Liver (tissue), 9 donors: Measurements from ENCODE around the gene RAB39B. TPM values are rescaled to one million over a fixed set of nuclear protein-coding genes. Genes with fewer than 3 reads are reported as not detected.
A peak's percentile ranks its signal among the peaks of the same experiment; 100 is the strongest.

Source experiments
- DNase-seq: peaks from one replicate; pipeline ENCODE4 v3.0.0-alpha.2; 2017; ENCODE audit warnings: low spot score
- H3K27ac ChIP-seq, 2 donors: one replicate each; pipeline ENCODE4 v1.7.0; 2013; ENCODE audit warnings: inconsistent platforms in 2 of 2, low read length in 2 of 2, control low read depth in 1 of 2, low read depth in 1 of 2, mild to moderate bottlenecking in 1 of 2
- H3K27me3 ChIP-seq, 4 donors: one replicate each; pipeline versions ENCODE4 v1.6.1 to v1.7.0; 2013; ENCODE audit warnings: low read length in 3 of 4, inconsistent platforms in 1 of 4, mild to moderate bottlenecking in 1 of 4, moderate library complexity in 1 of 4; ENCODE audit not compliant: control insufficient read depth in 4 of 4, insufficient read depth in 4 of 4
- H3K36me3 ChIP-seq, 4 donors: one replicate each; pipeline versions ENCODE4 v1.6.1 to v1.7.0; 2013; ENCODE audit warnings: low read length in 3 of 4, mild to moderate bottlenecking in 3 of 4, low read depth in 1 of 4, moderate library complexity in 1 of 4; ENCODE audit not compliant: control insufficient read depth in 4 of 4, insufficient read depth in 3 of 4
- H3K4me1 ChIP-seq, 4 donors: one replicate each; pipeline versions ENCODE4 v1.6.1 to v1.7.0; 2013; ENCODE audit warnings: low read length in 3 of 4, mild to moderate bottlenecking in 3 of 4, moderate library complexity in 1 of 4; ENCODE audit not compliant: control insufficient read depth in 4 of 4, insufficient read depth in 4 of 4
- H3K4me3 ChIP-seq, 3 donors: one replicate each; pipeline versions ENCODE4 v1.6.1 to v1.7.0; 2013; ENCODE audit warnings: low read length in 3 of 3, control low read depth in 1 of 3, low read depth in 1 of 3, mild to moderate bottlenecking in 1 of 3
- H3K9ac ChIP-seq, 2 donors: one replicate each; pipeline ENCODE4 v1.7.0; 2013; ENCODE audit warnings: low read length in 2 of 2, mild to moderate bottlenecking in 2 of 2, moderate library complexity in 2 of 2, control low read depth in 1 of 2, low read depth in 1 of 2
- H3K9me3 ChIP-seq, 4 donors: one replicate each; pipeline versions ENCODE4 v1.6.1 to v1.7.0; 2013; ENCODE audit warnings: low read length in 3 of 4; ENCODE audit not compliant: control insufficient read depth in 4 of 4
- ATF3 ChIP-seq: IDR thresholded peaks from 2 replicates; pipeline ENCODE4 v1.6.1; 2016; ENCODE audit warnings: antibody characterized with exemption
- CTCF ChIP-seq: fragments of 150-350 bp; IDR thresholded peaks from 2 replicates; pipeline ENCODE4 v1.5.1; 2017; ENCODE audit warnings: improper control_type of control experiment, low read depth, low read length; ENCODE audit not compliant: missing input control
- EGR1 ChIP-seq, 2 donors: IDR thresholded peaks; 2 replicates each; pipeline ENCODE4 v1.6.1; 2016 to 2018; ENCODE audit warnings: antibody characterized with exemption in 2 of 2, low read depth in 2 of 2
- FOXA1 ChIP-seq: IDR thresholded peaks from 2 replicates; pipeline ENCODE4 v1.6.1; 2016; ENCODE audit warnings: antibody characterized with exemption
- FOXA2 ChIP-seq: IDR thresholded peaks from 2 replicates; pipeline ENCODE4 v1.6.1; 2016; ENCODE audit warnings: antibody characterized with exemption
- GABPA ChIP-seq, 2 donors: IDR thresholded peaks in 1 of 2; conservative IDR thresholded peaks in 1 of 2; 2 replicates each; pipeline ENCODE4 v1.6.1; 2016; ENCODE audit warnings: antibody characterized with exemption in 2 of 2, mild to moderate bottlenecking in 1 of 2, moderate library complexity in 1 of 2
- HNF4A ChIP-seq, 2 donors: conservative IDR thresholded peaks; 2 replicates each; pipeline ENCODE4 v1.6.1; 2016; ENCODE audit warnings: antibody characterized with exemption in 2 of 2, mild to moderate bottlenecking in 2 of 2
- HNF4G ChIP-seq: IDR thresholded peaks from 2 replicates; pipeline ENCODE4 v1.6.1; 2016; ENCODE audit warnings: antibody characterized with exemption
- JUND ChIP-seq, 2 donors: IDR thresholded peaks; 2 replicates each; pipeline ENCODE4 v1.6.1; 2016; ENCODE audit warnings: antibody characterized with exemption in 2 of 2
- MAX ChIP-seq: IDR thresholded peaks from 2 replicates; pipeline ENCODE4 v1.6.1; 2016; ENCODE audit warnings: antibody characterized with exemption
- NR2F2 ChIP-seq: IDR thresholded peaks from 2 replicates; pipeline ENCODE4 v1.6.1; 2016; ENCODE audit warnings: antibody characterized with exemption
- RAD21 ChIP-seq, 2 donors: IDR thresholded peaks; 2 replicates each; pipeline ENCODE4 v1.6.1; 2016; ENCODE audit warnings: antibody characterized with exemption in 2 of 2, mild to moderate bottlenecking in 2 of 2
- RXRA ChIP-seq, 2 donors: IDR thresholded peaks; 2 replicates each; pipeline ENCODE4 v1.6.1; 2017 to 2018; ENCODE audit warnings: antibody characterized with exemption in 2 of 2, mild to moderate bottlenecking in 1 of 2
- SP1 ChIP-seq: IDR thresholded peaks from 2 replicates; pipeline ENCODE4 v1.6.1; 2018; ENCODE audit warnings: antibody characterized with exemption, mild to moderate bottlenecking
- TAF1 ChIP-seq: conservative IDR thresholded peaks from 2 replicates; pipeline ENCODE4 v1.6.1; 2016; ENCODE audit warnings: antibody characterized with exemption, mild to moderate bottlenecking
- YY1 ChIP-seq: IDR thresholded peaks from 2 replicates; pipeline ENCODE4 v1.6.1; 2016; ENCODE audit warnings: antibody characterized with exemption, mild to moderate bottlenecking
- ZBTB33 ChIP-seq: IDR thresholded peaks from 2 replicates; pipeline ENCODE4 v1.6.1; 2016; ENCODE audit warnings: antibody characterized with exemption
- WGBS: extraction: QIAGEN DNeasy Blood & Tissue Kit; methylation state at CpG from one replicate; pipeline ENCODE4 v1.1.7; 2013; 5-methylcytosine and 5-hydroxymethylcytosine counted together
- polyA plus RNA-seq, 2 donors: library from polyadenylated mRNA; stranded (reverse) in 1 of 2; unstranded in 1 of 2; fragments of 200-250 nt in 1 of 2; fragments of >200 nt in 1 of 2; fragmentation: Nextera tagmentation in 1 of 2; extraction: Ambion mirVana in 1 of 2; gene quantifications; one replicate each; pipeline versions ENCODE4 v1.2.1 to v1.2.3, GENCODE V29; 2013 to 2015
- total RNA-seq, 2 donors: library from RNA; depleted of rRNA; stranded (reverse); fragments of >200 nt; gene quantifications; one replicate each; pipeline ENCODE4 v1.2.3, GENCODE V29; 2014
- TF ChIP-seq, protein P1 (sequence below): IDR thresholded peaks from 2 replicates; pipeline ENCODE4 v1.6.1; 2016; ENCODE audit warnings: antibody characterized with exemption, mild to moderate bottlenecking
- donor health status: healthy.
- donor health status: healthy.
- donor health status: healthy.
- donor health status: healthy.
- donor health status: healthy.

The RAB39B gene
- total and polyA plus RNA-seq, 4 donors = 0.07 to 0.75 (median 0.17) TPM; not detected in 1

- no peak for TF ChIP-seq ZBTB33
- no peak for TF ChIP-seq FOXA1
- TF ChIP-seq SP1 = peak; percentile 27
- TF ChIP-seq HNF4A (conservative IDR thresholded peaks at IDR 0.05) = peak; percentile 39 to 63
- no peak for TF ChIP-seq HNF4G
- no peak overlapping the region for H3K4me3 ChIP-seq
- no peak for DNase-seq
- H3K9me3 ChIP-seq = no peaks in the 10 kb centered on the region
- H3K9ac ChIP-seq = no peak overlapping the region
- no peaks in the 10 kb centered on the region for H3K36me3 ChIP-seq
- no peaks in the 10 kb centered on the region for H3K27me3 ChIP-seq
- H3K4me1 ChIP-seq = peaks cover 0 to 4% (median 1%) of the 10 kb centered on the region in 4 donors
- H3K27ac ChIP-seq = no peak overlapping the region
Observed at GRCh38 chrX:155293771-155294170, 29.5 kb upstream of the RAB39B start.

GRCh38 chrX:155279873-155280272 is 15.6 kb upstream of the RAB39B start:
- Histone ChIP-seq H3K27me3 (no peaks in the 10 kb centered on the region), H3K9me3 (no peaks in the 10 kb centered on the region), H3K36me3 (no peaks in the 10 kb centered on the region), H3K9ac (no peak overlapping the region), H3K27ac (no peak overlapping the region), H3K4me3 (no peak overlapping the region), H3K4me1 (no peaks in the 10 kb centered on the region)
- WGBS = 100% methylated on average over 1 of the region's 1 CpG
- TF ChIP-seq EGR1 (IDR thresholded peaks at IDR 0.05; ENCODE audit: low read depth in 2 of 2) (no peak), RXRA (IDR thresholded peaks at IDR 0.05) (no peak), JUND (IDR thresholded peaks at IDR 0.05) (no peak), NR2F2 (no peak), RAD21 (IDR thresholded peaks at IDR 0.05) (no peak), CTCF (no peak), GABPA (IDR thresholded peaks at IDR 0.05 in 1 of 2, conservative IDR thresholded peaks at IDR 0.05 in 1 of 2) (no peak), FOXA1 (no peak), HNF4A (conservative IDR thresholded peaks at IDR 0.05) (no peak), HNF4G (no peak), SP1 (no peak), MAX (no peak), ATF3 (no peak), YY1 (no peak), ZBTB33 (no peak), TAF1 (no peak), FOXA2 (no peak)
- TF ChIP-seq, protein P1, sequence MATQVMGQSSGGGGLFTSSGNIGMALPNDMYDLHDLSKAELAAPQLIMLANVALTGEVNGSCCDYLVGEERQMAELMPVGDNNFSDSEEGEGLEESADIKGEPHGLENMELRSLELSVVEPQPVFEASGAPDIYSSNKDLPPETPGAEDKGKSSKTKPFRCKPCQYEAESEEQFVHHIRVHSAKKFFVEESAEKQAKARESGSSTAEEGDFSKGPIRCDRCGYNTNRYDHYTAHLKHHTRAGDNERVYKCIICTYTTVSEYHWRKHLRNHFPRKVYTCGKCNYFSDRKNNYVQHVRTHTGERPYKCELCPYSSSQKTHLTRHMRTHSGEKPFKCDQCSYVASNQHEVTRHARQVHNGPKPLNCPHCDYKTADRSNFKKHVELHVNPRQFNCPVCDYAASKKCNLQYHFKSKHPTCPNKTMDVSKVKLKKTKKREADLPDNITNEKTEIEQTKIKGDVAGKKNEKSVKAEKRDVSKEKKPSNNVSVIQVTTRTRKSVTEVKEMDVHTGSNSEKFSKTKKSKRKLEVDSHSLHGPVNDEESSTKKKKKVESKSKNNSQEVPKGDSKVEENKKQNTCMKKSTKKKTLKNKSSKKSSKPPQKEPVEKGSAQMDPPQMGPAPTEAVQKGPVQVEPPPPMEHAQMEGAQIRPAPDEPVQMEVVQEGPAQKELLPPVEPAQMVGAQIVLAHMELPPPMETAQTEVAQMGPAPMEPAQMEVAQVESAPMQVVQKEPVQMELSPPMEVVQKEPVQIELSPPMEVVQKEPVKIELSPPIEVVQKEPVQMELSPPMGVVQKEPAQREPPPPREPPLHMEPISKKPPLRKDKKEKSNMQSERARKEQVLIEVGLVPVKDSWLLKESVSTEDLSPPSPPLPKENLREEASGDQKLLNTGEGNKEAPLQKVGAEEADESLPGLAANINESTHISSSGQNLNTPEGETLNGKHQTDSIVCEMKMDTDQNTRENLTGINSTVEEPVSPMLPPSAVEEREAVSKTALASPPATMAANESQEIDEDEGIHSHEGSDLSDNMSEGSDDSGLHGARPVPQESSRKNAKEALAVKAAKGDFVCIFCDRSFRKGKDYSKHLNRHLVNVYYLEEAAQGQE = no peak
- DNase-seq = no peak
